CD4-positive, alpha-beta T cell (primary cell): Measurements from ENCODE around the gene TNFRSF1B. TPM values are rescaled to one million over a fixed set of nuclear protein-coding genes. Genes with fewer than 3 reads are reported as not detected.

Experiments
- ATAC-seq: fragments of 200-7000 bp; cut with Tn5 transposase; one replicate; pipeline ENCODE4 v1.10.0; 2022; ENCODE audit warnings: mild to moderate bottlenecking; ENCODE audit not compliant: poor library complexity
- CTCF ChIA-PET: fragments of 350-600 bp; sonication (Branson Sonifier 250); formaldehyde crosslinking; loops from one replicate; lab custom pipeline; 2021; ENCODE audit warnings: antibody characterized with exemption, inconsistent platforms; lab: Charles Lee
- POLR2A ChIA-PET: fragments of 350-600 bp; sonication (Branson Sonifier 250); formaldehyde crosslinking; loops from one replicate; lab custom pipeline; 2021; ENCODE audit warnings: antibody characterized with exemption, inconsistent platforms; lab: Charles Lee
- DNase-seq, 14 experiments: peaks; one replicate each; pipeline ENCODE4 v3.0.0-alpha.2; 2013 to 2020; ENCODE audit warnings: mixed read lengths in 2 of 14
- H3K27ac ChIP-seq, 2 donors: one replicate each; pipeline versions ENCODE4 v1.5.1 to v1.7.0; 2013; ENCODE audit warnings: low read length in 2 of 2, low read depth in 1 of 2, mild to moderate bottlenecking in 1 of 2
- H3K27me3 ChIP-seq, 2 experiments: 1 replicate in 1 of 2; 2 replicates in 1 of 2; pipeline versions ENCODE4 v1.6.1 to v1.7.0; 2013; ENCODE audit warnings: low read length in 2 of 2, control low read depth in 1 of 2, mild to moderate bottlenecking in 1 of 2, moderate library complexity in 1 of 2; ENCODE audit not compliant: insufficient read depth in 2 of 2, control insufficient read depth in 1 of 2
- H3K36me3 ChIP-seq: one replicate; pipeline ENCODE4 v1.6.1; 2013; ENCODE audit warnings: low read length, control low read depth; ENCODE audit not compliant: insufficient read depth
- H3K4me1 ChIP-seq: one replicate; pipeline ENCODE4 v1.6.1; 2013; ENCODE audit warnings: low read length, control low read depth; ENCODE audit not compliant: insufficient read depth
- H3K4me3 ChIP-seq: one replicate; pipeline ENCODE4 v1.5.1; 2013; ENCODE audit warnings: mild to moderate bottlenecking, low read length, moderate library complexity
- H3K9me3 ChIP-seq, 2 experiments: 1 replicate in 1 of 2; 2 replicates in 1 of 2; pipeline versions ENCODE4 v1.6.1 to v1.7.0; 2013; ENCODE audit warnings: low read length in 2 of 2, mild to moderate bottlenecking in 2 of 2, control low read depth in 1 of 2, moderate library complexity in 1 of 2; ENCODE audit not compliant: control insufficient read depth in 1 of 2, insufficient read depth in 1 of 2
- H3K27ac Mint-ChIP-seq: one replicate; pipeline ENCODE4 v1.8.0; 2020; ENCODE audit warnings: mixed read lengths
- H3K27me3 Mint-ChIP-seq: one replicate; pipeline ENCODE4 v1.8.0; 2021; ENCODE audit warnings: mixed read lengths
- H3K36me3 Mint-ChIP-seq: one replicate; pipeline ENCODE4 v1.8.0; 2021; ENCODE audit warnings: low read depth, mixed read lengths
- H3K4me1 Mint-ChIP-seq: one replicate; pipeline ENCODE4 v1.8.0; 2021; ENCODE audit warnings: low read depth, mixed read lengths
- H3K4me3 Mint-ChIP-seq: one replicate; pipeline ENCODE4 v1.8.0; 2020; ENCODE audit warnings: mild to moderate bottlenecking, mixed read lengths
- H3K9me3 Mint-ChIP-seq: one replicate; pipeline ENCODE4 v1.8.0; 2020; ENCODE audit warnings: mixed read lengths
- CTCF ChIP-seq: fragments of 200-600 bp; IDR thresholded peaks from one replicate; pipeline ENCODE4 v1.8.0; 2022; ENCODE audit warnings: antibody characterized with exemption, mild to moderate bottlenecking
- intact Hi-C, 2 experiments: fragments of 100-400 bp; cut with DNase I in 1 of 2; cut with micrococcal nuclease in 1 of 2; formaldehyde crosslinking; loops; one replicate each; pipeline versions ENCODE4 v1.15.1 to v1.9.0; 2023 to 2025; cut with DNase I, micrococcal nuclease
- total RNA-seq, 174 experiments: library from RNA in 2 of 174; stranded (reverse) in 2 of 174; gene quantifications; one replicate each; pipeline ENCODE4 v1.2.3 and lab custom pipeline; 2021 to 2026

TNFRSF1B gene
- total RNA-seq, 2 experiments from 2014 or later, result 61.9 to 62.6 TPM

GRCh38 chr1:12150456-12151200 is 16.2 kb upstream of the TNFRSF1B start:
- ChIA-PET POLR2A (interaction anchor here (0.5 to 3.8 kb wide), 22 partner anchors 11 to 466 kb away, joined by 3 to 62 read pairs (median 5); partner anchors contain the start of gene TNFRSF1B), CTCF (interaction anchor here (6.4 kb wide), 1 partner anchor 26 kb away, joined by 37 read pairs; no protein-coding TSS in a partner anchor)
- Histone ChIP-seq H3K36me3 (no peaks in the 10 kb centered on the region), H3K4me1 (peaks cover 95% of the 10 kb centered on the region), H3K4me3 (peak overlapping the region; percentile 37), H3K27ac (peak overlapping the region; percentile 58 to 87), H3K9me3 (peaks cover 0 to 4% of the 10 kb centered on the region in 2 experiments), H3K27me3 (no peaks in the 10 kb centered on the region)
- H3K9me3 Mint-ChIP-seq, result no peaks in the 10 kb centered on the region
- DNase-seq (peak in 6 of 14 experiments; percentile 25 to 84 (median 60)), ATAC-seq (peak; percentile 84)
- no peaks in the 10 kb centered on the region for H3K27me3 Mint-ChIP-seq
- H3K27ac Mint-ChIP-seq, result peak overlapping the region; percentile 96
- TF ChIP-seq CTCF, result no peak
- intact Hi-C loops, result no loop called here
- H3K4me3 Mint-ChIP-seq, result peak overlapping the region; percentile 83
- H3K4me1 Mint-ChIP-seq, result peaks cover 88% of the 10 kb centered on the region
- H3K36me3 Mint-ChIP-seq, result no peaks in the 10 kb centered on the region

GRCh38 chr1:12151465-12151864 is 15.3 kb upstream of the TNFRSF1B start:
- Histone ChIP-seq H3K27me3 (no peaks in the 10 kb centered on the region), H3K4me3 (peak overlapping the region; percentile 37), H3K9me3 (peaks cover 0 to 4% of the 10 kb centered on the region in 2 experiments), H3K27ac (peak overlapping the region; percentile 58 to 87), H3K4me1 (peaks cover 92% of the 10 kb centered on the region), H3K36me3 (no peaks in the 10 kb centered on the region)
- Mint-ChIP-seq H3K27ac (peak overlapping the region; percentile 96), H3K36me3 (no peaks in the 10 kb centered on the region), H3K4me1 (peaks cover 89% of the 10 kb centered on the region), H3K9me3 (no peaks in the 10 kb centered on the region), H3K27me3 (no peaks in the 10 kb centered on the region), H3K4me3 (peak overlapping the region; percentile 83)
- ChIA-PET POLR2A (interaction anchor here (1.0 to 3.8 kb wide), 9 partner anchors 10 to 243 kb away, joined by 3 to 62 read pairs (median 21); partner anchors contain the start of gene TNFRSF1B), CTCF (interaction anchor here (6.4 kb wide), 1 partner anchor 27 kb away, joined by 37 read pairs; no protein-coding TSS in a partner anchor)
- DNase-seq, result no peak
- intact Hi-C loops, result no loop called here
- ATAC-seq, result no peak
- TF ChIP-seq CTCF, result no peak

GRCh38 chr1:12152113-12152891 is 14.5 kb upstream of the TNFRSF1B start:
- Histone ChIP-seq H3K9me3 (peaks cover 0 to 4% of the 10 kb centered on the region in 2 experiments), H3K36me3 (no peaks in the 10 kb centered on the region), H3K4me3 (no peak overlapping the region), H3K27me3 (no peaks in the 10 kb centered on the region), H3K4me1 (peaks cover 88% of the 10 kb centered on the region), H3K27ac (peak overlapping the region; percentile 58 to 87)
- peak overlapping the region; percentile 59 for H3K4me3 Mint-ChIP-seq
- H3K27ac Mint-ChIP-seq, result peak overlapping the region; percentile 96
- TF ChIP-seq CTCF, result no peak
- POLR2A ChIA-PET, result interaction anchor here (0.8 to 1.4 kb wide), 3 partner anchors 9 to 19 kb away, joined by 3 to 6 read pairs (median 4); partner anchors contain the start of gene TNFRSF1B
- no peaks in the 10 kb centered on the region for H3K36me3 Mint-ChIP-seq
- no peaks in the 10 kb centered on the region for H3K27me3 Mint-ChIP-seq
- CTCF ChIA-PET, result interaction anchor here (1.6 kb wide), 1 partner anchor 10 kb away, joined by 3 read pairs; no protein-coding TSS in a partner anchor
- DNase-seq, result peak in 3 of 14 experiments; percentile 46 to 50 (median 47)
- H3K9me3 Mint-ChIP-seq, result no peaks in the 10 kb centered on the region
- ATAC-seq, result no peak
- intact Hi-C loops, result no loop called here
- H3K4me1 Mint-ChIP-seq, result peaks cover 86% of the 10 kb centered on the region
